GM12878 (cell line): ENCODE measurements around the gene UHRF1. TPM values are rescaled to one million over a fixed set of nuclear protein-coding genes. Genes with fewer than 3 reads are reported as not detected.
"Not testable (repeated sequence)": the region's sequence is repeated elsewhere in the genome, so short reads cannot be mapped to it uniquely, and the experiment has no call there.

ENCODE experiments used
- ATAC-seq: fragments of 200-7000 bp; cut with Tn5 transposase; 3 replicates; pipeline ENCODE4 v1.9.1; 2020; ENCODE audit warnings: mild to moderate bottlenecking, moderate library complexity
- BruUV-seq: library from RNA; stranded (reverse); fragments of 400-500 nt; replicated peaks from 2 replicates; lab custom pipeline; 2021; lab: Mats Ljungman, UMichigan
- CTCF ChIA-PET: fragments of 300-600 bp; sonication (Branson Sonifier 250); formaldehyde crosslinking; extraction: SDS; loops from one replicate; lab custom pipeline; 2021; ENCODE audit warnings: inconsistent platforms; lab: Yijun Ruan, JAX
- POLR2A ChIA-PET: fragments of 350-600 bp; formaldehyde crosslinking; extraction: SDS; loops from one replicate; lab custom pipeline; 2021; ENCODE audit warnings: inconsistent platforms; lab: Charles Lee
- RAD21 ChIA-PET: fragments of 300-600 bp; sonication (Branson Sonifier 250); formaldehyde crosslinking; loops from one replicate; lab custom pipeline; 2023; ENCODE audit warnings: antibody characterized with exemption; ENCODE audit not compliant: unreplicated experiment; lab: Charles Lee
- SMC1A ChIA-PET: fragments of 300-600 bp; sonication (Branson Sonifier 250); formaldehyde crosslinking; loops from one replicate; lab custom pipeline; 2023; ENCODE audit not compliant: unreplicated experiment, uncharacterized antibody; lab: Charles Lee
- DNase-seq: peaks from one replicate; pipeline ENCODE4 v3.0.0-alpha.2; 2011; ENCODE audit warnings: low read depth, low spot score
- FAIRE-seq: peaks from 3 replicates; lab custom pipeline; 2011; peaks lifted over from hg19 to GRCh38; lab: Jason Lieb, UNC
- H2AFZ ChIP-seq: 2 replicates; pipeline ENCODE4 v1.6.0; 2011; ENCODE audit warnings: low read depth, low read length, control low read depth; ENCODE audit not compliant: control insufficient read depth
- H3K27ac ChIP-seq: 2 replicates; pipeline ENCODE4 v1.5.1; 2011; ENCODE audit warnings: control low read depth; ENCODE audit not compliant: control insufficient read depth, insufficient read depth
- H3K27me3 ChIP-seq, 2 experiments: replicated peaks in 1 of 2; 2 replicates each; pipeline versions ENCODE4 v1.6.0 to v1.6.1; 2011; ENCODE audit warnings: low read length in 1 of 2; ENCODE audit not compliant: control insufficient read depth in 2 of 2, insufficient read depth in 2 of 2
- H3K36me3 ChIP-seq, 2 experiments: 2 replicates each; pipeline ENCODE4 v1.5.1; 2011; ENCODE audit warnings: low read length in 1 of 2; ENCODE audit not compliant: control insufficient read depth in 2 of 2, insufficient read depth in 2 of 2
- H3K4me1 ChIP-seq: 2 replicates; pipeline ENCODE4 v1.6.1; 2011; ENCODE audit warnings: mild to moderate bottlenecking, low read length, moderate library complexity, mixed read lengths; ENCODE audit not compliant: control insufficient read depth, insufficient read depth
- H3K4me2 ChIP-seq: 2 replicates; pipeline ENCODE4 v1.6.0; 2011; ENCODE audit warnings: control low read depth; ENCODE audit not compliant: control insufficient read depth, insufficient read depth
- H3K4me3 ChIP-seq: fragments of 200-600 bp; sonication (generic); 2 replicates; pipeline ENCODE4 v1.5.1; 2016
- H3K79me2 ChIP-seq: 2 replicates; pipeline ENCODE4 v1.6.0; 2011; ENCODE audit warnings: low read length; ENCODE audit not compliant: control insufficient read depth, insufficient read depth
- H3K9ac ChIP-seq: 2 replicates; pipeline ENCODE4 v1.8.0; 2011; ENCODE audit warnings: low read length, control low read depth, mixed read lengths; ENCODE audit not compliant: control insufficient read depth, insufficient read depth
- H3K9me3 ChIP-seq: replicated peaks from 3 replicates; pipeline ENCODE4 v1.5.1; 2011; ENCODE audit warnings: mild to moderate bottlenecking, low read length; ENCODE audit not compliant: control insufficient read depth, insufficient read depth
- H4K20me1 ChIP-seq: 2 replicates; pipeline ENCODE4 v1.6.0; 2011; ENCODE audit not compliant: control insufficient read depth, insufficient read depth
- ZNF687 ChIP-seq: fragments of 450-650 bp; IDR thresholded peaks from 2 replicates; pipeline ENCODE4 v1.6.1; 2017; ENCODE audit warnings: mild to moderate bottlenecking, moderate library complexity
- WGBS: methylation state at CpG from one replicate; pipeline ENCODE4 v1.1.6; 2016; ENCODE audit warnings: low lambda C conversion rate; ENCODE audit not compliant: insufficient replicate concordance, insufficient coverage; ENCODE audit errors: missing lambda C conversion rate; 5-methylcytosine and 5-hydroxymethylcytosine counted together
- in situ Hi-C: fragments of 300-500 bp; cut with MboI; formaldehyde crosslinking; loops from 9 replicates; pipeline ENCODE4 v1.14.3; 2018; ENCODE audit warnings: mixed read lengths
- intact Hi-C: fragments of 100-400 bp; cut with micrococcal nuclease; formaldehyde crosslinking; loops from one replicate; pipeline ENCODE4 v1.14.2; 2022; ENCODE audit not compliant: unreplicated experiment
- polyA plus RNA-seq, 11 experiments: library from polyadenylated mRNA; depleted of rRNA in 4 of 11; unstranded in 6 of 11; stranded (reverse) in 5 of 11; fragments of >200 nt; fragmentation: Nextera tagmentation in 4 of 11; fragmentation: Illumina TruSeq in 1 of 11; extraction: Ambion mirVana in 4 of 11; extraction: Trizol in 1 of 11; gene quantifications; 1 replicate in 1 of 11; 2 replicates in 10 of 11; pipeline versions ENCODE4 v1.2.1 to v1.2.3, GENCODE V29; 2011 to 2016; ENCODE audit warnings: inconsistent platforms in 2 of 11, missing spikeins in 2 of 11, low read depth in 1 of 11
- total RNA-seq, 4 experiments: library from RNA; depleted of rRNA in 3 of 4; stranded (reverse); fragments of >200 nt in 3 of 4; fragmentation: Illumina TruSeq in 1 of 4; extraction: Trizol in 1 of 4; gene quantifications; 2 replicates each; pipeline versions ENCODE4 v1.2.1 to v1.2.3, GENCODE V29; 2013 to 2021

UHRF1 gene
- total and polyA plus RNA-seq, 10 of the 15 experiments (the other 5 are each of a cell fraction or from before 2014, with no cell fraction given) = 13.0 to 109 (median 37.7) TPM

- TF ChIP-seq ZNF687 = no peak
Observed at GRCh38 chr19:4952945-4953344, 43.6 kb downstream of the UHRF1 start (continued).

GRCh38 chr19:4954320-4955149 lies 45.2 kb downstream of the UHRF1 start:
- CTCF ChIA-PET, H3K27ac ChIP-seq, H3K27me3 ChIP-seq, in situ Hi-C loops, H3K9ac ChIP-seq, intact Hi-C loops, H3K4me1 ChIP-seq, H2AFZ ChIP-seq, BruUV-seq, H3K4me3 ChIP-seq, H3K4me2 ChIP-seq, H3K79me2 ChIP-seq, FAIRE-seq, H3K9me3 ChIP-seq, DNase-seq, POLR2A ChIA-PET, RAD21 ChIA-PET, ATAC-seq, SMC1A ChIA-PET, H4K20me1 ChIP-seq: not testable (repeated sequence)
- WGBS = 92% methylated on average over 39 of the region's 46 CpGs
- H3K36me3 ChIP-seq = peaks cover 12 to 40% of the 10 kb centered on the region in 2 experiments
